HEK293 (cell line): ENCODE measurements around the gene DLX6.

Experiments used
- KLF9 ChIP-seq: fragments of 450-650 bp; formaldehyde crosslinking; IDR thresholded peaks from 2 replicates; pipeline ENCODE4 v1.5.1; 2016; ENCODE audit warnings: missing biosample characterization, missing genetic modification characterization, low read depth
- MYNN ChIP-seq: fragments of 450-650 bp; formaldehyde crosslinking; IDR thresholded peaks from 2 replicates; pipeline ENCODE4 v1.5.1; 2016; ENCODE audit warnings: missing biosample characterization, missing genetic modification characterization, borderline replicate concordance
- SETDB1 ChIP-seq: IDR thresholded peaks from one replicate; pipeline ENCODE4 v1.6.1; 2017; ENCODE audit warnings: mild to moderate bottlenecking, low read length, moderate library complexity, mixed read lengths; ENCODE audit not compliant: insufficient read length
- SP2 ChIP-seq: fragments of 450-650 bp; formaldehyde crosslinking; IDR thresholded peaks from 2 replicates; pipeline ENCODE4 v1.5.1; 2016; ENCODE audit warnings: missing biosample characterization, missing genetic modification characterization
- ZFP41 ChIP-seq: fragments of 450-650 bp; formaldehyde crosslinking; IDR thresholded peaks from 2 replicates; pipeline ENCODE4 v1.5.1; 2016; ENCODE audit warnings: missing biosample characterization, missing genetic modification characterization, borderline replicate concordance
- ZNF121 ChIP-seq: fragments of 450-650 bp; formaldehyde crosslinking; IDR thresholded peaks from 2 replicates; pipeline ENCODE4 v1.5.1; 2016; ENCODE audit warnings: missing biosample characterization, missing genetic modification characterization
- ZNF2 ChIP-seq: fragments of 450-650 bp; formaldehyde crosslinking; IDR thresholded peaks from 2 replicates; pipeline ENCODE4 v1.5.1; 2016; ENCODE audit warnings: missing biosample characterization, missing genetic modification characterization
- ZNF776 ChIP-seq: fragments of 450-650 bp; formaldehyde crosslinking; IDR thresholded peaks from 2 replicates; pipeline ENCODE4 v1.5.0; 2017; ENCODE audit warnings: missing biosample characterization, missing genetic modification characterization, borderline replicate concordance
- ZNF792 ChIP-seq: fragments of 450-650 bp; formaldehyde crosslinking; IDR thresholded peaks from 2 replicates; pipeline ENCODE4 v1.5.1; 2016; ENCODE audit warnings: missing biosample characterization, missing genetic modification characterization
- ZNF837 ChIP-seq: fragments of 450-650 bp; formaldehyde crosslinking; IDR thresholded peaks from 2 replicates; pipeline ENCODE4 v1.5.1; 2016; ENCODE audit warnings: missing biosample characterization, missing genetic modification characterization
- TF ChIP-seq, protein P1 (sequence below): fragments of 450-650 bp; formaldehyde crosslinking; IDR thresholded peaks from 2 replicates; pipeline ENCODE4 v1.5.1; 2016; ENCODE audit warnings: missing biosample characterization, missing genetic modification characterization
- TF ChIP-seq, protein P2 (sequence below): fragments of 450-650 bp; formaldehyde crosslinking; IDR thresholded peaks from 2 replicates; pipeline ENCODE4 v1.5.1; 2016; ENCODE audit warnings: missing biosample characterization, missing genetic modification characterization, borderline replicate concordance

- TF ChIP-seq, protein P1, sequence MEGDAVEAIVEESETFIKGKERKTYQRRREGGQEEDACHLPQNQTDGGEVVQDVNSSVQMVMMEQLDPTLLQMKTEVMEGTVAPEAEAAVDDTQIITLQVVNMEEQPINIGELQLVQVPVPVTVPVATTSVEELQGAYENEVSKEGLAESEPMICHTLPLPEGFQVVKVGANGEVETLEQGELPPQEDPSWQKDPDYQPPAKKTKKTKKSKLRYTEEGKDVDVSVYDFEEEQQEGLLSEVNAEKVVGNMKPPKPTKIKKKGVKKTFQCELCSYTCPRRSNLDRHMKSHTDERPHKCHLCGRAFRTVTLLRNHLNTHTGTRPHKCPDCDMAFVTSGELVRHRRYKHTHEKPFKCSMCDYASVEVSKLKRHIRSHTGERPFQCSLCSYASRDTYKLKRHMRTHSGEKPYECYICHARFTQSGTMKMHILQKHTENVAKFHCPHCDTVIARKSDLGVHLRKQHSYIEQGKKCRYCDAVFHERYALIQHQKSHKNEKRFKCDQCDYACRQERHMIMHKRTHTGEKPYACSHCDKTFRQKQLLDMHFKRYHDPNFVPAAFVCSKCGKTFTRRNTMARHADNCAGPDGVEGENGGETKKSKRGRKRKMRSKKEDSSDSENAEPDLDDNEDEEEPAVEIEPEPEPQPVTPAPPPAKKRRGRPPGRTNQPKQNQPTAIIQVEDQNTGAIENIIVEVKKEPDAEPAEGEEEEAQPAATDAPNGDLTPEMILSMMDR: no peak
- TF ChIP-seq ZNF776 (tag by site-specific recombination): no peak
- no peak for TF ChIP-seq ZNF2 (tag by site-specific recombination)
- no peak for TF ChIP-seq ZNF837 (tag by site-specific recombination)
- no peak for TF ChIP-seq ZNF121
- no peak for TF ChIP-seq KLF9 (tag by site-specific recombination)
- TF ChIP-seq, protein P2, sequence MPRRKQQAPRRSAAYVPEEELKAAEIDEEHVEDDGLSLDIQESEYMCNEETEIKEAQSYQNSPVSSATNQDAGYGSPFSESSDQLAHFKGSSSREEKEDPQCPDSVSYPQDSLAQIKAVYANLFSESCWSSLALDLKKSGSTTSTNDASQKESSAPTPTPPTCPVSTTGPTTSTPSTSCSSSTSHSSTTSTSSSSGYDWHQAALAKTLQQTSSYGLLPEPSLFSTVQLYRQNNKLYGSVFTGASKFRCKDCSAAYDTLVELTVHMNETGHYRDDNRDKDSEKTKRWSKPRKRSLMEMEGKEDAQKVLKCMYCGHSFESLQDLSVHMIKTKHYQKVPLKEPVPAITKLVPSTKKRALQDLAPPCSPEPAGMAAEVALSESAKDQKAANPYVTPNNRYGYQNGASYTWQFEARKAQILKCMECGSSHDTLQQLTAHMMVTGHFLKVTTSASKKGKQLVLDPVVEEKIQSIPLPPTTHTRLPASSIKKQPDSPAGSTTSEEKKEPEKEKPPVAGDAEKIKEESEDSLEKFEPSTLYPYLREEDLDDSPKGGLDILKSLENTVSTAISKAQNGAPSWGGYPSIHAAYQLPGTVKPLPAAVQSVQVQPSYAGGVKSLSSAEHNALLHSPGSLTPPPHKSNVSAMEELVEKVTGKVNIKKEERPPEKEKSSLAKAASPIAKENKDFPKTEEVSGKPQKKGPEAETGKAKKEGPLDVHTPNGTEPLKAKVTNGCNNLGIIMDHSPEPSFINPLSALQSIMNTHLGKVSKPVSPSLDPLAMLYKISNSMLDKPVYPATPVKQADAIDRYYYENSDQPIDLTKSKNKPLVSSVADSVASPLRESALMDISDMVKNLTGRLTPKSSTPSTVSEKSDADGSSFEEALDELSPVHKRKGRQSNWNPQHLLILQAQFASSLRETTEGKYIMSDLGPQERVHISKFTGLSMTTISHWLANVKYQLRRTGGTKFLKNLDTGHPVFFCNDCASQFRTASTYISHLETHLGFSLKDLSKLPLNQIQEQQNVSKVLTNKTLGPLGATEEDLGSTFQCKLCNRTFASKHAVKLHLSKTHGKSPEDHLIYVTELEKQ (tag by site-specific recombination): no peak
- TF ChIP-seq SETDB1: no peak
- TF ChIP-seq ZFP41: no peak
- TF ChIP-seq ZNF792 (tag by site-specific recombination): no peak
- no peak for TF ChIP-seq MYNN (tag by site-specific recombination)
- no peak for TF ChIP-seq SP2
Measured at GRCh38 chr7:96982586-96982985, 22.8 kb upstream of the DLX6 start.
